ENCODE measurements around the gene USP48.
A peak's percentile ranks its signal among the peaks of the same experiment; 100 is the strongest.

Gene USP48

DNA sequence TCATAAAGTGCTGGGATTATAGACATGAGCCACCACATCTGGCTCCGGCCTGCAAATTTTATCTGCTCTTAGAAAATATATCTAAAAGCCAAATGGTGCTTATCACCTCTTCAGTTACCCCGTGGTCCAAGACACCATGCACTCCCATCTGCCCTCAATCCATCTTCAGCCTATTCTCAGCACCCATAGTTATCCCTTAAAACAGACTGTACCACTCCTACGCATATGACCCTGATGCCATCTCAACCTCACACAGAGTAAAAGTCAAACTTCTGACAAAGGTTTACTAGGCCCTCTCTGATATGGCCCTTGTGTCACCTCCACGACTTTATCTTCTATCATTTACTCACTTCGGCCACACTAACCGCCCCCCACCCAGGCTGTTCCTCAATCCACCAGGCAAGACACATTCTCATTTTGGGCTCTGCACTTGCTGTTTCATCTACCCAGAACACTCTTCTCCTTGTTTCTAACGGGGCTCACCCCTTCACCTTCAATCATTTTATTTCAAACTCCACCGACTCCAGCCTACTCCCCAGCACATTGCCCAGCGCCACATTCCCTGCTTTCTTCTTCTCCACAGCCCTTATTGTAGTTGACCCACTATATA is 33.0 kb downstream of the USP48 start:
- no peak for DNase-seq (ENCODE audit: low read depth in 2 of 2)

DNA sequence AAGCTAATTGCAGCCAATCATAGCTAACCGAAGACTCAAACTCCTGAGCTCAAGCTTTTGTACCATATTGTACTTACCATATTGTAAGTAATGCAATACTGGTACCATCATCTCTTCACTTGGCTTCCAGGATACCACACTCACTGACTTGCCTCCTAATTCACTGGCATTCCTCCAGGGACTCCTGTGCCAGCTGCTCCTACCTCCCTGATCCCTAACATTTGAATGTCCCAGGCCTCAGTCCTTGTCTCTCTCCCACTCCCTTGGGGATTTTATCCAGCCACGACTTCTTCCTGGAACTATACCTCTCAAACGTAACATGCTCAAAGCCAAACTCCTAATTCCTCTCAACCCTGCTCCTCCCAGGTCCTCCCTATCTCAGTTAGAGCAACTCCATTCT is 33.8 kb downstream of the USP48 start:
- no peak for DNase-seq (ENCODE audit: low read depth in 2 of 2)

DNA sequence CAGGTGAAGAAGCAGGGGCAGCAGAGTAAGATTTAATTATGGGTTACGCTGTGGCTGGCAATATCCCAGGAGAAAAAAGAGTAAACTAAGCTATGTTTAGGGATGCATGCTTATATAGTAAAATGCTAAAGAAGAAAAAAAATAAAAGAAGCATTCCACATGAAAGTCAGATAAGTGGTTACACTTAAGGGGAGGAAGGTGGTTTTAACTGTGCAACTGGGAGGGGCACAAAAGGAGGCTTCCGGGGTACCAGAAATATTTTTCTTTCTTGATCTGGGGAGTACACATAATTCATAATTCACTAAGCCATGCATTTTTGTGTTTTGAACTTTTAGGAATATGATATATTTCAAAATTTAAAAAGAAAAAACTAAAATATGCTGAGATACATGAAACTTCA is 39.5 kb downstream of the USP48 start:
- no peak for DNase-seq (ENCODE audit: low read depth in 2 of 2)

DNA sequence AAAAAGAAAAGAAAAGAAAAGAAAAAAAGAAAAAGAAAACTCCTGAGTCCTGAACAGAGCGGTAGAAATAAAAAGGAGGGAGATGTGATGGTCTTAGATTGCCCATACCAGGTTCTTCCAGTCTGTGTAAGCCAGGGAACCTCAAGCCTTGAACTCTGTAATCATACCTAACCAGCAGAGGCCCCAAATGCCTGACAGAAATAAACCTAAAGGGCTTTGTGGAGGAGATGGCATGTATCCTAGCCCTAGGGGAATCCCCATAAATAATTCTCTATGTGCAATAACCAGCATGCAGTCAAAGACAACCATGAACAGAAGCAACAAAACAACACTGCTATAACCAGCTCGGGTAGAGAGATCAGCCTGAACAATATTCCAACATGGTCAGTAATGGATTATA is 40.4 kb downstream of the USP48 start:
- DNase-seq (ENCODE audit: low read depth in 2 of 2) = no peak

- no peak for DNase-seq (ENCODE audit: low read depth in 2 of 2)
Measured at GRCh38 chr1:21741206-21741605, 41.7 kb downstream of the USP48 start.

DNA sequence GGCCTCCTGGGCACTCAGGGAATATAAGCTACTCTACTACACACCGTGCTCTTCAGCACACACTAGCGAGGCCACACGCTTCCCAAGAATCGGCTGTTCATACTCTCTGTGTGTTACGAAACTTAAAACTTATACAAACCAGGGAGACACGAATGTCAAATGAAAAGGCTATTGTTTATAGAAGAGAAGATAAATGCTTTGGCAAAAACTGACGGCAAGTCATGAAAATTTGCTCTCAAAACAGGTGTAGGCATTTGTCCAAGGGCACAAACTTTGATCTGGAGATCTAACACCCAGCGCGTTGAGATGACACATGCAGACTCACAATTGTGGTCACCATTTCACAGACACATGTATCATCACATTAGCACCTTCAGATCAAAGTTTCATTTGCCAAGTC is 46.1 kb downstream of the USP48 start:
- DNase-seq (ENCODE audit: low read depth in 2 of 2) = no peak

- DNase-seq (ENCODE audit: low read depth in 2 of 2) = no peak
Measured at GRCh38 chr1:21736011-21736410, 46.9 kb downstream of the USP48 start.

DNA sequence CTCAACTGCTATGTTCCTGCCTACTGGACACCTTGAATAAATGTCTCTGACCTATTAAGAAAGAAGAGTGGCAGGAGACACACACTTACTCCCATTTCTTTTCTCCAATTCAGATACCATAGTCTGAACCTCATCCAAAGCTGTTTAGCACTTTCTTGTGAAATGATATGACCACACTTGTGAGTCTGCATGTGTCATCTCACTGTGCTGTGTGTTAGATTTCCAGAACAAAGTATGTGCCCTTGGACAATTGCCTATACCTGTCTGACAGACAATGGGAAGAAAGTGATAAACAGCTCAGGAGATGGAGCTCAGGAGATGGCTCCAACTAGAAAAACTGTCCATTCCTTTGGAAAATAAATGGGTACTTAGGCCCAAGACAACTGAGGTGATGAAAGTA is 48.4 kb downstream of the USP48 start:
- DNase-seq (ENCODE audit: low read depth in 2 of 2) = no peak

DNA sequence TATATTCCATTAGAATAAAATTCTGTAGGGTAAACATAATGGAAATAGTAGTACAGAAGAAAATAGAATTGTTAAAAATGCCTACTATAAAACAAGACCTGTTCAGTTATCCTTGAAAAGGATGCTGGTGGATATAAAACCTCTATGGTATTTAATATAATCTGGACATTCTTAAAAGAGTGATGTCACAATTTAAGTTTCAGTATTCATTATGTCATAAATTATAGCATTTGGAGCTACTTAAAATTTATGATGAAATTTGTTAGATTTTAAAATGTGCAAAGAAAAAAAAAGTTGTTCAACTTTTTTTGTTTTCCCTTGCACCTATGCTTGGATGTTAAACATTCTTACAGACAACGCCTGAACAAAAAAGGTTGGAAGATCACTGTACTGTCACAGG is 50.3 kb downstream of the USP48 start:
- DNase-seq (ENCODE audit: low read depth in 2 of 2) = no peak

DNA sequence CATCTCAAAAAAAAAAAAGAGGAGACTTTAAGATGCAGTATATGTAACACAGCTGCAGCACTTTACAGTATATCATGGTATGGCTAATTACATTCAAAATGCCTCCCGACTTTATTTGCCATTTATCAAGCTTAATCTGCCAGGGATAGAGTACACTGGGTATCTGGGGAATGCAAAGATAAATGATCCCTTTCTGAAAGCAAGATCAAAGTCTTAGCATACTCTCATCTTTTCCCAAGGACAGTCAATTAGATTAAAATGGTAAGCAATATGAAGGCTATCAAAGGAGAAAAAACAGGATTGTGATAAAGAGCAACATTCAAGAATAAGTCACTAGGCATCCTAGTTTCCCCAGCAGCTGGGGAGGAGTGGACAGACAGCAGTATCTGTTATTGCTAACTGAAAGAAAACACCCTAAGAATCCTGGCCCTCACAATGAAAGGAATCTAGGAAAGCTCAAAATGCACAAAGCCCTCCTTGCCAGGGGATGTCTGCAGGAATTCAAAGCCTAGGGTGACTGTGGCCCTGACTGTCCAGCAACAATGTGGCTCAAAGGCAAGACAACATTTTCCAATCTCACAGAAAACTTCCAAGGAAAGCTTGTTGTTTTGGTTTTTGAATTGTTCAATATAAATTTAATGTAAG is 57.1 kb downstream of the USP48 start:
- no peak for DNase-seq (ENCODE audit: low read depth in 2 of 2)

- DNase-seq (ENCODE audit: low read depth in 2 of 2) = no peak
Measured at GRCh38 chr1:21724570-21724969, 58.4 kb downstream of the USP48 start.

DNA sequence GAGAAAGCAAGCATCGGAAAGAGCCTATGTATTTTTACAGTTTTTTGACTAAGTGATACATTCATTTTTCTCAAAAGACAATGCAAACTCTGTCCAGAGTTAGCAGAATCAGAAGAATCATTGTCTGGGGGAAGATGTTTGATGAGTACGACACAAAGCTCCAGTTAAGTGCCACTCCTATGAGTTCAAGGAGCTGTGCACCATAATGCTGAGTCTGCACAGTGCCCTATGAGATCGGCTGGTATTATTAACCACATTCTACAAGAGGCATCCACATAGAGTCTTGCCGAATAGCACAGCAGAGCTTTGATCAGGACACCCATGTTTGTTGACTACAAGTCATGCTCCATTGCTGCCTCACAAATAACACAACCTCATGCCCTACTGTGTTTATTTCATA is 58.9 kb downstream of the USP48 start:
- DNase-seq (ENCODE audit: low read depth in 2 of 2) = no peak

GRCh38 chr1:21721295-21721985 is 61.5 kb downstream of the USP48 start:
- no peak for DNase-seq (ENCODE audit: low read depth in 2 of 2)

DNA sequence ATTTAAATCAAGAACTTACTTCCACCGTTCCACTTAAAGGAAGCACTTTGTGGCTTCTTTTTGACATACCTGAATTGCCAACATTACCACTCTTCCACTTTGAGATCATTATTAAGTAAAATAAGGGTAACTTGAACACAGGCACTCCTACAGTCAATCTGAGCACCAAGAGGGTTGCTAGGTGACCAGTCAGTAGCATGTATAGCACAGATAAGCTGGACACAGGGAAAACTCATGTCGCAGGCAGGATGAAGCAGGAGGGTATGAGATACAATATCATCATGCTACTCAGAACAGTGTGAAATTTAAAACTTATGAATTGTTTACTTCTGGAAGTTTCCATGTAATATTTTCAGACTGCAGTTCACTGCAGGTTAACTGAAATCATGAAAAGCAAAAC is 66.8 kb downstream of the USP48 start:
- DNase-seq (ENCODE audit: low read depth in 2 of 2) = no peak

DNA sequence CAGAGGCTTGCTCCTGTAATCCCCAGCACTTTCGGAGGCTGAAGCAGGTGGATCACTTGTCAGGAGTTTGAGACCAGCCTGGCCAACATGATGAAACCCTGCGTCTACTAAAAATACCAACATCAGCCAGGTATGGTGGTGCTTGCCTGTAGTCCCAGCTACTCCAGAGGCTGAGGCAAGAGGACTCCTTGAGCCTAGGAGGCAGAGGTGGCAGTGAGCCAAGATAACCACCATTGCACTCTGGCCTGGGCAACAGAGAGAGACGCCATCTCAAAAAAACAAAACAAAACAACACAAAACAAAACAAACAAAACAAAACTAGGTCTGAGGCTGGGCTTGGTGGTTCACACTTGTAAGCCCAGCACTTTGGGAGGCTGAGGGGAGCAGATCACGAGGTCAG is 75.1 kb downstream of the USP48 start:
- DNase-seq (ENCODE audit: low read depth in 2 of 2) = no peak

DNA sequence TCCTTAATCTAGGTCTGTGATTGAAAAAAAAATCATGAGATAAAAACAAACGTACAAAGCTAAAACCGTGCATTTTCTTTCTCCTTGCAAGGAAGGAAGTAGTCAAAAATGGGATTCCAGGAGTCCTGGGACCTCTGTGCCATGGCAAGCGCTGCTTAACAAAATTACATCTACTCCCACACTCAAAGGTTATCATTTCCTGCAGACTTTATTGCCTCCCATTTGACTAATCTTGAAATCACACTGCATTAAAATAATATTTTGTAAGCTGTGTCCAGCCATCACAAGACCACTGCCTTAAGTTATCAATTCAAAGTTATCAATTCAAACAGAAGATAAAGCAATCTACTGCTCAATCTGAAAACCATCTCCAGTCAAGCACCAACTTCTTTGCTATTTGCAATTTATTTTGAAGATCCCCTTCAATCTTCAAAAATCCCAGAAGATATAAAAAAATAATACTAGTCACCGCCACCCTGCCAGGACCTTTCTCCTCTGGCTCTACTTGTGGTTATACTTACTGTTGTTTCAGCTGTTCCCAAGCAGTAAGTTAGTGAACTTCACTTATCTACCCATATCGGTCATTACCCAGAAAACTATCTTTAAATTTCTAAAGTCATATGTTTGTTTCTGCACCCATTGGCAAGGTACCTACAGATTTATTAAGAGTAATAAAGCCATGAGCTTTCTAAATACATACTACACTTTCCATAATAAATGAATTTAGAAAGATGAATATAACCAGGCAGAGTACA is 75.7 kb downstream of the USP48 start:
- DNase-seq (ENCODE audit: low read depth in 2 of 2) = no peak

- no peak for DNase-seq (ENCODE audit: low read depth in 2 of 2)
Measured at GRCh38 chr1:21706151-21706835, 76.7 kb downstream of the USP48 start.

- DNase-seq (ENCODE audit: low read depth in 2 of 2) = no peak
Measured at GRCh38 chr1:21705303-21705980, 77.5 kb downstream of the USP48 start.

DNA sequence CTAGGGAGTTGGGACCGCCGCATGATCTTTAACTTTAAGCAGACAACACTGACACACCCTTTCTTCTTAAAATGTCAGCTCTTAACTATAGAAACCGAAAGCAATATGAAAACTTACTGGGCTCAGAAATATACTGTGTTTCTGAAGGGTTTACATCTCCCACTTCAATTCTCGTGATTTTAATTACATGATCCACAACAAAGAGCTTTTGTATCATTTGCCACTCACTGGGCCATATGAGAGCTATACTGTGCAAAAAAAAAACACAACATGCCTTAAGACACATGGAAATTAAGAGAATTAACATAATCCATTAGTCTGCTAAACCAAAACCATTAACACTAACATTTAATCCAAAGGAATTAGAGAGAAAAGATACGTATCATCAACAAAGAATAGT is 78.8 kb downstream of the USP48 start:
- DNase-seq (ENCODE audit: low read depth in 2 of 2) = no peak

GRCh38 chr1:21703318-21703963 is 79.5 kb downstream of the USP48 start:
- peak in 1 of 2 experiments; percentile 13 for DNase-seq (ENCODE audit: low read depth in 2 of 2)

- DNase-seq (ENCODE audit: low read depth in 2 of 2) = no peak
Measured at GRCh38 chr1:21702780-21703179, 80.2 kb downstream of the USP48 start.
